Ovary (tissue), 3 donors: ENCODE measurements around the gene SMOC2.

ENCODE experiments used
- CTCF ChIP-seq, 3 donors: fragments of 450-650 bp in 2 of 3; fragments of 200-600 bp in 1 of 3; IDR thresholded peaks; one replicate each; pipeline versions ENCODE4 v1.5.1 to v1.8.0; 2016 to 2022; ENCODE audit warnings: antibody characterized with exemption in 3 of 3, mild to moderate bottlenecking in 1 of 3
- EP300 ChIP-seq: sonication (generic); formaldehyde crosslinking; IDR thresholded peaks from one replicate; pipeline ENCODE4 v1.6.1; 2017; ENCODE audit warnings: antibody characterized with exemption
- POLR2A ChIP-seq: fragments of 450-650 bp; IDR thresholded peaks from one replicate; pipeline ENCODE4 v1.6.1; 2017; ENCODE audit warnings: antibody characterized with exemption, mild to moderate bottlenecking, moderate library complexity
- donor health status: DM: no; HTN: no; CAD: no.

- TF ChIP-seq CTCF (IDR thresholded peaks at IDR 0.05): no peak
- no peak for TF ChIP-seq POLR2A
- TF ChIP-seq EP300: no peak
These were observed 224.0 kb downstream of the SMOC2 start for GRCh38 chr6:168664956-168665355.
